Ureter (tissue), 1 donor: ENCODE measurements around the gene TCFL5. TPM values are rescaled to one million over a fixed set of nuclear protein-coding genes. Genes with fewer than 3 reads are reported as not detected.
A peak's percentile ranks its signal among the peaks of the same experiment; 100 is the strongest.

Source experiments
- DNase-seq: peaks from one replicate; pipeline ENCODE4 v3.0.0-alpha.2; 2020; ENCODE audit warnings: low spot score
- total RNA-seq: library from RNA; stranded (reverse); gene quantifications from one replicate; pipeline ENCODE4 v1.2.4, GENCODE V29; 2023
- donor health status: DM: yes; HTN: yes; CAD: no.

The TCFL5 gene
- total RNA-seq, 1 donor from 2014 or later, result 11.8 TPM

DNA sequence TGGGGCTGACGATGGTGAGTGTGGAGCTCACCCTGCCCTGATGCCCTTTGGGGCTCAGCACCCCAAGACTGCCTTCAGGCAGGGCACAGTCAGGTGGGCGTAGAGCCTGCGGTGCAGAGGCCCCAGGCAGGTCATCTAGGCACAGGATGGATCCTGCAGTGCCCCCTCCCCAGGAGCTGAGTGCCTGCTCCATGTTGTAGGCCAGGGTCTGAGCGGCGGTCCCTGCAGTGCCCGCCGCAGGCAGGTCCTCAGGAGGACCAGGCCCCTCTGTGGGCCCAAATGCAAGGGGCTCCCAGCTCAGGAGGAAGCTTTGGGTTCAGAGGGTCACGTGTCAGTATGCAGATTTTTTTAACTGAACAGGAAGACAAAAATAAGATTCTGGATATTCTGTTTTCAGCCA, 62.6 kb downstream of the TCFL5 start:
- no peak for DNase-seq

DNA sequence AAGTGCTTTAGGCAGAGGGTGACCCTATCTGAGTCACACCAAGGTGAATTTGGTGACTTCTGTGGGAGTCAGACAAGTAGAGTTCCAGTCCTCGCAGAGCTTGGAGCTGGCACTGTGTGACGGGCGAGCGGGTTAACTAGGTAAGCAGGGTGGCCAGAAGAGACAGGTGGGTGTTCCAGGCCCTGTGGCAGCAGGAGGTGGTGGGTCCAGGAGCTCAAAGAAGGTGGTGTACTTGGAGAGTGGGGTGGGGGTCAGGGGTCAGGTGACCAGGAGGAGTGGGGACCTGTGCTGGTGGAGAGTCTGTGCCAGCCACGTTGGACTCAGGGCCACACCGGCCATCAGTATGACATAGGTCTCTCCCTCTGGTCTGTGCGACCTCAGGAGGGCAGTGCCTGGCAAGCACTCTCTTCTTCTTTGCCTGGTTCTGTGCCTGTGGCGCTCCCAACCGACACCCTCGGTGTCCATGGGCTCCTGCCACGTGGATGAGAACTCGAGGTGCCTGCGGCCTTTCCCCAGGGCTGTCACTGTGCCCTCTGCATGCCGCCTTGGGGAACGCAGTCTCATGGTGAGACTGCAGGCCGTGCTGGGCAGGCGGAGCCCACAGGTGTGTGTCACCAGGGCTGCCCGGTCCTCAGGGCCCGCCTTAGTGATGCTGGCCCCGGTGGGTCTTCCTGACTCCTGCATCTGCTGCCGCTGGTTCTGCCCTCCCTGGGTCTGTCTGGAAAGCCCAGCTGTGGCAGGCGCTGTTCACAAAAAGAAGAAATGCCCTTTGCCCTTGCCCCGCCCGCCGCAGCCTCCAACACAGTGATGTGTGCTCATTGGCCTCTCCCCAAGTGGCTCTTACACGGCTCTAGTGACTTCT, 63.7 kb downstream of the TCFL5 start:
- DNase-seq, result no peak

DNA sequence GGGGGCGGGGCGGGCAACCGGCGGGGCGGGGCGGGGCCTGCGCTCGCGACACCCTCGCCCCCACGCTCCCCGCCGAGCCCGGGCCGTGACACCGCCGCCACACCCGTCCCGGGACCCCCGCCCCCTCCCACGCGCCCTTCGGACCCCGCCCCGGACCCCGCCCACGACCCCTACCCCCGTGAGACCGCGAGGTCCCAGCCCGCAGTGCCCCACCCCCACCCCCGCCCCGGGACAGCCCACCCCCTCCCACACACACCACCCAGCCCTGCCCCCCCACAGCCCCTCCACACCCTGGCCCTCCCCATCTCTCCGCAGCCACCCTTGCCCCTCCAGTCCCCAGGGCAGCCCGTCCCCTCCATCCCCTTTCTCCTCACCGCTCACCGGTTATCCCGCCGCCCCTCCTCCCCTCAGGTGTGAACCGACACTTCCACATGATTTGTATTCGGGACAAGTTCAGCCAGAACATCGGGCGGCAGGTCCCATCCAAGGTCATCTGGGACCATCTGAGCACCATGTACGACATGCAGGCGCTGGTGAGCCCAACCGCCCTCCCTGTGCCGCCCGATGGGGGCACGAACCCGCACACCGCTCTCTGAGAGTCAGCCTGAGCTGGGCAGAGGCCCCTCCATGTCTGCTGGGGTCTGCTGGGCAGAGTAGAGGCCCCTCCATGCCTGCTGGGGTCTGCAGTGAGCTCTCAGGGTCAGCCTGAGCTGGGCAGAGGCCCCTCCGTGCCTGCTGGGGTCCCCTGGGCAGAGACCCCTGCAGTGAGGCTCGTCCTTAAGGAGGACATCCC, 64.7 kb downstream of the TCFL5 start:
- no peak for DNase-seq

DNA sequence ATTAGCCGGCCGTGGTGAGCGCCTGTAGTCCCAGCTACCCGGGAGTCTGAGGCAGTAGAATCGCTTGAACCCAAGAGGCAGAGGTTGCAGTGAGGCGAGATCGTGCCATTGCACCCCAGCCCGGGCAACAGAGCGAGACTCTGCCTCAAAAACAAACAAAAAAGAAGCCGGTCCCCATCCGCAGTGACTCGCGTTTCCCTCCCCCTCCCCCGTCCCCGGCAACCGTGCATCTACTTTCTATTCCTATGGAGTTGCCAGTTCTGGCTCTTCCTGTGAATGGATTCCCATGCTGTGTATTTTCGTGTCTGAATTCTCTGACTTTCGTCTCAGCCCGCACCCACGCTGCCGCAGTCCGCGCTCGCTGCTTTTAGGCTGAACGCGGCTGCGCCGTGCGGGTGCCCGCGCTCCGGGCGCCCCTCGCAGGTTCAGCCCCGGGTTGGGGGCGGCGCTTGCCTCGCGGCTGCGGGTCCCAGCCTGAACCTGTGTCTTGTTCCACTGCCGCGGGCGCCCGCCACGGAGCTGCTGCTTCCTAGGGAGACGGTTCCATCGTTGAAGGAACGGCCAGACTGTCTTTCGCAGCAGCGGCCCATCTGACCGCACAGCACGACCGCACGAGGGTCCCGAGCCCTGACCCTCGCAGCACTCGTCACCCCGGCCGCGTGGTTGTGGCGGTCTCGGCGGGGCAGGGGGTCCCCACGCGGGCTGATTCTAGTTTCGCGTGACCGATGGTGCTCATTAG, 66.4 kb downstream of the TCFL5 start:
- no peak for DNase-seq

DNA sequence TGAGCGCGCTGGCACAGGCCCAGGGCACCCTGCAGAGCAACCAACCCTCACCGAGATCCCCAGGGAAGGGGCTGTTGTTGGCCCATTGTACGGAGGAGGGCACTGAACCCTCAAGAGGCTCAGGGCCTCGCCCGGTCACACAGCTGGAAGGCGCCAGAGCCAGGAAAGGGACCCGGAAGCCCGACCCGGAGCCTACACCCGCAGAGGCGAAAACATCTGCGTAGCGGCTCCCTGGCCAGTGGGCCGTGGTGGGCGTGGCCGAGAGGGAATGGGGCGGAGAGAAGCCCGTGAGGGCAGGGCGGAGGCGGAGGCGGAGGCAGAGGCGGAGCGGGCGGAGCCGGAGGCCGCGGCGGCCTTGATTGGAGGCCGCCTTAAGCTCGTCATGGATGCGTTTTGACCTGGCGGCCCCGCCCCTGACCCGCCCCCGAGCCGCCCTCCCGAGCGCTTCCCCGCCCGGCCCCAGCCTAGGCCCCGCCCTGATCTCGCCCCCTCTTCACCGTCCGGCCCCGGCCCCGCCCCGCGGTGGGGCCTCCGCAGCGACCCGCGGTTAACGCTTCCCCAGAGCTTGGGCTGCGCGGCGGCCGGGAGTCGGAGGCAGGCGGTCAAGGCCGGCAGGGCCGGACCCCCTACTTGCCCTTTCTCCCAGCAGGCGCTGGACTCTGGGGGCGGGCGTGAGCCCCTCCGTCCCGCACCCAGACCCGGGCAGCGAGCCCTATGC, 67.5 kb downstream of the TCFL5 start:
- DNase-seq, result peak; percentile 97

DNA sequence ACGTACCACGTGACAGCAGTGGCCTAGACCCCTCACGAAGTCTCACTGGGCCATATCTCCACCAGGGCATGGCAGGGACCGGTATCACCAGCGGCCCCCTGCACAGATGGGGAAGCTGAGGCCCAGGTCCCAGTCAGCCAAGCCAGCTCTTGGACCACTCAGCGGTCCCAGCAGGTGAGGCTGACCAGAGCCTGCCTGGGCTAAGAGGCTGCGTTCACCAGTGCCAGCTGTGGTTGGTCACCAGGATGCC, 67.9 kb downstream of the TCFL5 start:
- DNase-seq, result no peak

DNA sequence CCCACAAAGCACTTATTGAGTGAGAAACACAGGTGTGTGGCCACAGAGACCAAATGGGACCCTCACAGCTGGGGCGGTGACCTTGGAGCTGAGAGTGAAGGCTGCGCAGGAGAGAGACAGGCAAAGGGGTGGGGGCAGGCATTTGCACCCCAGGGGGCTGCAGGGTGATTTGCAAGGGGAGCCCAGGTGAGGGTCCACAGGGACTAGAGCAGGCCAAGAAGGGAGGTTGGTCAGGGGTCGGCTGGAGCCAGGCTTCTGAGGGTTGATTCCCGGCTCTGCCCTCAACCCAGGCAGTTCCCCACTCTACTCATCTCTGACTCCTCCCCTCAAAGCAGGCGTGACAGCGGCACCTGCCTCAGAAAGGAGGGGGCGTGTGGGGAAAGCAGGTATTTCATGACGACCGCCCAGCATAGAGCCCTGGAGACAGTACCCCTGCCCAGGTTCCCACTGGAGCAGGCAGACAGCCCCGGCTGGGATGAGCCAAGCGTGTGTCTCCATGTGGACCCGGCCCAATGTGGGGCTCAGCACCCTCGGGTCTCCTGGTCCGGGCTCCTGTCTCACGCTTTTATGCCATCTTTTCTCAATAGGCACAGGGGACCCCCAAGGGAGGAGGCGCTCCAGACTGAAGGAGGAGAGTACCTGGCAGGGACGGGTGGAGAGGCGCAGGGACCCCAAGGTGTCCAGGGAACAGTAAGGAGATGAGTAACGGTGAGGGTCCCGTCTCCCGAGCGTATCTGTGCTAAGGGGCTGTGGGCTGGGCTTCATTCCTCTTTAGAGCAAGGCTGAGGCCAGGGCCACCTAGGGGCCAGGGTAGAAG, 68.5 kb downstream of the TCFL5 start:
- DNase-seq, result no peak

DNA sequence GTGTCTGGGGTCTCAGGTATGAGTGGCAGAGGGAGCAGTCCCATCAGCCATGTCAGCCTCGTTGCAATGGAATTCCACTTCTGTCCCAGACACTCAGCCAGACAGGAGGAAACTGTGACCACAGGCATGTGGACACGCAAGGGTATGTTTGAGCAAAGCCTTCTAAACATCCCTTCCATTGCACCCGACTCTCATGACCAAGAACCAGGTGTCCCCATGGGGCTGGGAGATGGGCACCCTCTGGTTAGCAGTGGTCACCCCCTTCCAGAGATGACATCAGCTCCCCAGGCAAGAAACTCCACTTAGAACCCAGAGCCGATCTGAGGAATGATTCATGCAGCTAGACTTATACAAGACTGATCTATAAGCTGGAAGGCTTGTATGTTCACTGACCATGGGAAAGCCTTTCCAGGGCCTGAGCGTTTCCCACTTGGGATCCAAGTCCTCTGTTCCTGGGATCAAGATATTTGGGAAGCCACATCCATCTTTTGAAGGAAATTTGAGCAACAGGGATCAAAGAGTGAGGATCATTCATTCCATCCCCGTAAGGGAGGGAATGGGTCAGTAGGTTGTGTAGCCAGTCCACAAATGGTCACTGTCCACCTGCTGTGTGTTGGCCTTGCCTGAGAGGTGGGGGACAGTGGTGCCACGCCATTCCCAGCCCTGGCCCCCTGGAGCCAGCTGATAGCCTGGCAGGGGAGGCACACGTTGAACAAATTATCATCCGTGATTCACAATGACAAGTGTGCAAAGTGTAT, 69.3 kb downstream of the TCFL5 start:
- DNase-seq, result no peak

DNA sequence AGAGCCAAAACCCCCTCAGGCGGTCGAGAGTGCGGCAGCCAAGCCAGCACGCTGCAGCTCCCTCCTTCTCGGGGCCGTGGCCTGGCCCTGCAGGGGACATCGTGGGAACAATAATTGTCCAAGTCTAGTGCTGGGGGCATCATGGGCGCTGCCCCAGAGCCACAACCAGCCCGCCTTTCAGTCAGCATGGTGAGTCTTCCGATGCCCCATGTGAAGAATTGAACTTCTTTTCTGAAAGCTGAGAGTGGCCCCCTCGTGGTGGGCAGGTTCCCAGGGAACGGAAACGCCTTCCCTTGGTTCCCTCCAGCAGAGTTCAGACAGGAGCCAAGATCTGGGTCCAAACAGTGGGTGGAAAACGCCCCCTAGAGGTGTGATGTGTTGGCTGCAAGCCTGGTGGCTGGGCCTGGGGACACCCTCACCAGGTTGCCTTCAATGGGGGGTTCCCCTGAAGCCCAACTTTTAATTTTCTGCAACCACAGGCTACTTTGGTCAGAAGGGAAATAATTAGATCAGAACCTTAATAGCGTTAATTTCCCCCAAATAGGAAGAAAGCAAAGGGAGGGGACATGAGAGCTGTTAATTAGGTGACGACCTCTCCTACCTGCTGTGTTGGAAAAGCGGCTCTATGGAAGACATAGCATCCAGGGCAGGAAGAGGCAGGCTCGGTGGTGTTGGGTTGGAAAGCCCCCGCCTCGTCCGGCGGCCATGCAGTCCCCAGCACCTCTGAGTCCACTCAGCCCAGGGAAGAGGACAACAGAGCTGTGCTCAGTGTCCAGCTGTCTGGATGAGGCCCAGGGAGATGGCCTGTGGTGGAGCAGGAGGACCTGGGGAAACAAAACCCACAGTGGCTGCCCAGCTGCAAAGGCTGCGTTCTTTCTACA, 70.1 kb downstream of the TCFL5 start:
- peak; percentile 82 for DNase-seq

Other genes with a start within 250 kb of the TCFL5 start
- gene SLCO4A1, start 219.3 kb downstream of the TCFL5 start, total RNA-seq, result 33.2 TPM
- not detected for gene NTSR1, start 153.0 kb downstream of the TCFL5 start, total RNA-seq
- 6.3 TPM for gene MRGBP, start 65.3 kb downstream of the TCFL5 start, total RNA-seq
- gene OGFR, start 57.0 kb downstream of the TCFL5 start, total RNA-seq, result 42.0 TPM
- gene COL9A3, start 44.8 kb downstream of the TCFL5 start, total RNA-seq, result 5.1 TPM
- gene DIDO1, start 64.7 kb upstream of the TCFL5 start, total RNA-seq, result 75.8 TPM
- gene GID8, start 76.3 kb upstream of the TCFL5 start, total RNA-seq, result 43.1 TPM
- 10.1 TPM for gene SLC17A9, start 90.9 kb upstream of the TCFL5 start, total RNA-seq
- gene BHLHE23, start 145.1 kb upstream of the TCFL5 start, total RNA-seq, result not detected